Sciatic nerve (tissue), 2 donors: ENCODE results near the gene IGHMBP2. TPM values are rescaled to one million over a fixed set of nuclear protein-coding genes. Genes with fewer than 3 reads are reported as not detected.

Experiments
- ATAC-seq: fragments of 200-7000 bp; cut with Tn5 transposase; one replicate; pipeline ENCODE4 v1.9.1; 2020; ENCODE audit warnings: mild to moderate bottlenecking, moderate library complexity
- DNase-seq: peaks from one replicate; pipeline ENCODE4 v3.0.0-alpha.2; 2020; ENCODE audit warnings: low spot score
- intact Hi-C: fragments of 100-400 bp; cut with DNase I; formaldehyde crosslinking; loops from one replicate; pipeline ENCODE4 v1.14.2; 2022
- total RNA-seq: library from RNA; stranded (reverse); fragmentation: NEBNext Ultra II Directional; extraction: Animal tissue kit (Norgen Biotek cat#: 25700); gene quantifications from one replicate; pipeline ENCODE4 v1.2.1, GENCODE V29; 2021
- donor health status: DM: no; HTN: no; CAD: no.
- donor health status: DM: no; HTN: no; CAD: no.

Gene IGHMBP2
- total RNA-seq, 1 donor from 2014 or later = 27.0 TPM

DNA sequence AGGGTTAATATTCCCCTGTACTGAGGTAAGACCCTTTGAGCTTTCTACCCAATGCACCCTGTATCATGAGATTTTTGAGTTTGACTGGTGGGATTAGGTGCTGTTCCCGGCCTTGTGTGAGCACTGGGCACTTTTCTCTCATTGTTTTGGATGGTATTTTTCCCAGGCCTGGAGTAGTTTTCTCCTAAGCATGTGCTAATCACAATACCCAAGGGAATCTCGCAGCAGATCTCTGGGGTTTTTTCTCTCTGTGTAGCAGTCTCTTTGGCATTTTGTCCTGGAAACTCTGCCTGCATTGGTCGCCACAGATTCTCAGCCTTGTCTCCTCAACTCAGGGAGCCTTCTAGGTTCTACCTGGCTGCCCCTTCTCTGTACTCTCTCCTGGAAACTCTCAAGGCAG, 19.9 kb downstream of the IGHMBP2 start:
- intact Hi-C loops = no loop called here
- ATAC-seq (no peak), DNase-seq (no peak)

DNA sequence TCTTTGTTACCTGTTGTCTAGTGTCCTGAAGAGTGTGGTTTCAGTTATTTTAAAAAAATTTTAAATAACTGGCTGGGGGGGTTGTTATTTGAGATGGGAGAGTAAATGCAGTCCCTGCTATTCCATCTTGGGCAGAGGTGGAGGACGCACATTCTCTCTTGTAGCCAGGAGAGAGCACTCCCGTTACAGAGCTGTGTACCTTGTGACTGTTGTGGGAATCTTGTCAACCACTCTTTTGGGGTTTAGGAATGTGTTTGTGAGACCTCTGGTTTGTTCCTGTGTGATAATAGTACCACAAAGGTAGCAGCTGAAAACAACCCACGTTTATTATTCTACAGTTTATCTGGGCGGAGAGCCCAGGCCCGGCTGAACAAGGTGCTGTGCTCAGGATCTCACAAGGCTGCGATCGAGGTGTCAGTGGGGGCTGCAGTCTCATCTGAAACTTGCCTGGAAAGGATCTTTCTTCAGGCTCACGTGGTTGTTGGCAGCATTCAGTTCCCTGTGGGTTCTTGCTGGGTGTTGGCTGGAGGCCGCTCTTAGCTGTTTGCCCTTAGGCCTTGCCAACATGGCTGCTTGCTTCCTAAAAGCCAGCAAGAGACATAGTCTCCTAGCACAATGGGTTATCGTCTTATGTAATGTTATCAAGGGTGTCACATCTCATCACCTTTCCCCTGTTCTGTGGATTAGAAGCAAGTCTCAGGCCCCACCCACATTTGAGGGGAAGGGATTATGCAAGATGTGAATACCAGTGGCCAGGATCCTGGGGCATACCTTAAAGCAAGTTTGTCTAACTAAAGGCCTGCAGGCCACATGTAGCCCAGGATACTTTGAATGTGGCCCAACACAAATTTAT, 20.6 kb downstream of the IGHMBP2 start:
- intact Hi-C loops = no loop called here
- no peak for DNase-seq
- peak; percentile 24 for ATAC-seq

DNA sequence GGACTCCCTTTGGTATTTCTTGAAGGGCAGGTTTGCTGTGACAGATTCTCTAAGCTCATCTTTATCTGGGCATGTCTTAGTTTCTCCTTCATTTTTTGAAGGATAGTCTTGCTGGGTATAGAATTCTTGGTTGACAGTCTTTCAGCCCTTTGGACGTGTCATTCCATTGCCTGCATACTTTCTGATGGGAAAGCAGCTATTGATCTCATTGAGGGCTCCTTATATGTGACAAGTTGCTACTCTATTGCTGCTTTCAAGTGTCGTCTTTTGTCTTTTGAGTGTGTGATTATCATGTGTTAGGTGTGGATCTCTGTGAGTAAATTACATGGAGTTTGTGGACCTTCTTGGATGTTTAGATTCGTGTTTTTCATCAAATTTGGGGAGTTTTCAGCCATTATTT, 21.9 kb downstream of the IGHMBP2 start:
- ATAC-seq (no peak), DNase-seq (no peak)
- intact Hi-C loops = no loop called here

DNA sequence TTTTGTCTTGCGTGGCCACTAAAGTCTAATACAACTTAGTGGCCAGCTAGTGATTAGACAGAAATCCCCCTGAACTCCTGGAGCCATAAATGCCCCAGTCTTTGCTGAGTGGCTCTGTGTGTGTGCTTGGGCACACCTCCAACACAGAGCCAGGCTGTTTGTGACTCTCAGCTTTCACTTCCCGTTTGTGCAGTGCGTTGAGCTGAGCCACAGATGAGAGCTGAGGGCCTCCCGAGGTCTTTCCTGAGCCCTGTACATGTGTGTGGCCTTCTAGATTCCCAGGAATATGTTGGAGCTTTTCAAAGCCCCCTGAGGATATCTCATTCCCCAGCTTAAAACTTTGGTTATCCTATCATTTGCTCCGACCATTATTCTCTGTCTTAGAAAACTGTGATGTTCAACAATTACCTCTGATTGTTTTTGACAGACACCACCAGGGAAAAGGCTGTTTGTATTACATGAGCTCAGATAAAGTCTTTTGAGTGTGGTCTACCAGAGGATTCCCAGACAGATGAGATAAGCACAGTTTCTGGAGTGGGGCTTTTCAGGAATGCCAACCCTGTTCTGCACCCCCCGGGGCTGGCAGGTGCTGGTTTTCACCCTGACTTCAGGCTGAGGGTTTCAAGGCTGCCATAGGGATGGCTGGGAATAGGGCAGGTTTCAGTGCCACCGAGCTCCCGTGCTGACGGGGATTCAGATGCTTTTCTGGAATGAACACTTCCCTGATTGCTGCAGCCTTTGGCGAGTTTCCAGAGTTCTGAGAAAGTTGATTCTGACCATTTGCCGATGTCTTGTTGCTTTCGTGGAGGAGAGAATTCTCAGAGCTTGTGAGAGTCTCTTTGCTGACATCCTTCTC, 23.8 kb downstream of the IGHMBP2 start:
- DNase-seq (no peak), ATAC-seq (peak; percentile 58)
- intact Hi-C loops = no loop called here

DNA sequence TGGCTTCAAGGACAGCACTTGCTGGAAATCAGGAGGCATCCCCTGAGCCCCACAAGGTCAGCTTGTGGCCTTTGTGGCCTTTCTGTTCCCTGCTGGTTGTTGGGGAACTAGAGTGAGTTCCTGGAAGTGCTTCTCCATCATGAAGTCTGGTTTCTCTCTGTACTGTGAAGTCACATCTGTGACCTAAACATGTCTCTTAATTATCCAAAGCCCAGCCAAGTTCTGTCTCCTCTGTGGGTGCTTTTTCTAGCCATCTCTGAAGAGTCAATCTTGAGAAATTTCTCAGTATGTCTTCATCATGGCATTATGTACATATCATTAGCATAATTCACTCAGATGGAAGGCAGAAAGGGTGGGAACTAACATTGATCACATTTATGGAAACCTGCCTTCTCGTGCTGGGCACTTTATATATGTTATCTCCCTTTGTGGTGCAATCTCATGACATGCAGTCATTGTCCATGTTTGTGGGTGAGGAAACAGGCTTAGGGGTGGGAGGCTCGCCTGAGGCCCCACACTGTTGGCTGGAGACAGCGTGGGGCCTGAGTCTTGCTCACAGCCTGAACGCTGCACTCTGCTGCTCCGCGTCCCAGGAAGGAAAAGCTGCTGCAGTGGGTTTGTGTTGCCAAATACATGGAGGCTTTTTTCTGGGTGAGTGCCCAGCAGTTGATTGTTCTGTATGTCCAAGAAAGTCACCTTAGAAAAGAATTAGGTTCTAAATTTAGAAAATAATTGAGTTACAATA, 24.6 kb downstream of the IGHMBP2 start:
- intact Hi-C loops = no loop called here
- DNase-seq (no peak), ATAC-seq (peak; percentile 27)

DNA sequence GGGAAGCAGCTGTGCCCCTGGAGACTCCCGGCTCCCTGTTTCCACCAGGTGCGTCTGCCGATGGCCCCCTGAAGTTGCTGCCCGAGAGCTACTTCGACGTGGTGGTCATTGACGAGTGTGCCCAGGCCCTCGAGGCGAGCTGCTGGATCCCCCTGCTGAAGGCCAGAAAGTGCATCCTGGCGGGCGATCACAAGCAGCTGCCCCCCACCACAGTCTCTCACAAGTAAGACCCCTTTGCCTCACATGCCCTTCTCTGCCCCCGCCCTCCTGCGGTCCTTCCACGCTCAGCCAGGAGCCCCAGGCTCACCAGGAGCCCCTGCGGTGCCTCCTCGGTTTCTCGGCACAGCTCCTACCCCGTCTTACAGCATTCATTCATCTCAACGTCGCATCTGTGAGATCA, 25.4 kb downstream of the IGHMBP2 start:
- ATAC-seq (no peak), DNase-seq (no peak)
- intact Hi-C loops = no loop called here

DNA sequence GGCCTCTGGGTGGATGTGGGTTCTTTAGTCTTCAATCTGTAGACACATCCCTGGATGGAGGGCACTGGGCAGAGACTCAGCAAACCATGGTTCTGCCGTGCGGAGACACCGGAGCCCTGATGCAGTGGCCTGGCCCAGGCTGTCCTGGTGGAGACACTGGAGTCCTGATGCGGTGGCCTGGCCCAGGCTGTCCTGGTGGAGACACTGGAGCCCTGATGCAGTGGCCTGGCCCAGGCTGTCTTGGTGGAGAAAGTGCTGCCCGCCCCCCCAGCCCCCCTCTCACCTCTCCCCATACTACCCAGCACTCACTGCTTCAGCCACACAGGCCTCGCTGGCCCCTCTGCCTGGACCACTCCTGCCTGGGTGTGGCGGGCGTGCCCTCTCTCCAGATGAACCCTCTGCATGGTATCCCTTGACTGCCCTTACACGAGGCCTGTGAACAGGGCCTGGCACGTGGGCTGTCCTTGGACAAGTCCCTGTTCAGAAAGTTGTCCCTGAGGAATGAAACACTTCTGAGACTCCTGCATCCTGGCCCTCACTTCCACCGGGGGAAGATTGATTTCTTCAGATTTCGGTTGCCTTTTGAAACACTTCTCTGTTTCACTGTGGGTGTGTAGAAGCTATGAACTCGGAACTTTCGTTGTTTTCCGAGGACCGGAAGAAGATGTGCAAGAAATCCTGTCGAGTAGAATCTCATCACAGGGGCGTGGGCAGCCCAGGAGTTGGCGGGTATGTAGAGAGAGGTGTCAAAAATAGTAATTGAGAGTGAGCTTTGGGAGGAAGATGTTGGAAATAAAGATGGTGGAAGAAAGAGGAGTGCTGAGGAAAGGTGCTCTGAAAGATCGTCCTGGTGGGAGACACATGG, 26.2 kb downstream of the IGHMBP2 start:
- intact Hi-C loops = no loop called here
- ATAC-seq = no peak
- DNase-seq = no peak

DNA sequence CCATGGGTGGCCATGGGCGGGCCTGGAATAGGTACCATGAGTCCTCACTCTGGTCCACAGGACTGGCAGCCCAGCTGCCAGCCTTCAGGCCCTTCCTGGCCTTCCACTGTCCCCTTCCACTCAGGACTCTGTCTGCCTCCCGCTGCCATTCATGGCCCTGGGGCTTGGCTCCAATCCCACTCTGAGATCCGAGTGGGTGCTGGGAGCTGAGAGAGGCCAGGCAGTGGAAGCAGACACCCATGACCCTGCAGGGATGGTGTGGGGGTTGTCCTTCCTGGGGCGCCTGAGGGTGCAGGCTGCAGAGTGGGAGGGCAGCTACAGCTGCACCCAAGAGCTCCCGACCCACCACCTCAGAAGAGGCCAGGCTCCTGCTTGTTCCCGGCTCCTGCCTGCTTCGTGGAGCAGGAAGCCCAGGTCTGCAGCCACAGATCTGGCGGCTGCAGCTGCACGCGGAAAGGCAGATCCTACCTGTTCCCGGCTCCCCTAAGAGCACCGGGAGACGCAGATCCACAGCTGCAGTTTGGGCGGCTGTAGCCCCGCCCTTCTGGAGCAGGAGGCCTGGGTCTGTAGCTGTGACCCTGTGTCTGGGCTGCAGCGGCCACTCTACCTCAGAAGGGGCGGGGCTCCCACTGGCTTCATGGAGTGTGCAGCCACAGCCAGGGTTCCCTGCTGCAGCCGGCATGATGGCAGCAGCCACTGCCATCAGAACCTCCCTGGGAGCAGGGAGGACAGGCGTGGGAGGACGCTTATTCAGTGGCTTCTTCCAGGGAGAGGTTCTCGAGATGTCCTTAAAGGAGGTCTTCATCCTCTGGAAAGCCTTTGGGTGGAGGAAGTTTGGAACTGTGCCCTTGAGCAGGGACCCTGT, 27.5 kb downstream of the IGHMBP2 start:
- ATAC-seq (no peak), DNase-seq (no peak)
- intact Hi-C loops = no loop called here

DNA sequence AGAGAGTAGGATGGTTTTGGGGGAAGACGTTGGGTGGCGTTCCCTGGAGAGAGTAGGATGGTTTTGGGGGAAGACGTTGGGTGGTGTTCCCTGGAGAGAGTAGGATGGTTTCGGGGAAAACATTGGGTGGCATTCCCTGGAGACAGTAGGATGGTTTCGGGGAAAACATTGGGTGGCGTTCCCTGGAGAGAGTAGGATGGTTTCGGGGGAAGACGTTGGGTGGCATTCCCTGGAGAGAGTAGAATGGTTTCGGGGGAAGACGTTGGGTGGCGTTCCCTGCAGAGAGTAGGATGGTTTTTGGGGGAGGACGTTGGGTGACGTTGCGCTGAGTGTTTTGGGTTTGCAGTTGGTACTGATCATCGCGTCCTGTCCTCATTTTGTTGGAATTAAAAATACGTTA, 28.2 kb downstream of the IGHMBP2 start:
- intact Hi-C loops = no loop called here
- DNase-seq (no peak), ATAC-seq (no peak)

DNA sequence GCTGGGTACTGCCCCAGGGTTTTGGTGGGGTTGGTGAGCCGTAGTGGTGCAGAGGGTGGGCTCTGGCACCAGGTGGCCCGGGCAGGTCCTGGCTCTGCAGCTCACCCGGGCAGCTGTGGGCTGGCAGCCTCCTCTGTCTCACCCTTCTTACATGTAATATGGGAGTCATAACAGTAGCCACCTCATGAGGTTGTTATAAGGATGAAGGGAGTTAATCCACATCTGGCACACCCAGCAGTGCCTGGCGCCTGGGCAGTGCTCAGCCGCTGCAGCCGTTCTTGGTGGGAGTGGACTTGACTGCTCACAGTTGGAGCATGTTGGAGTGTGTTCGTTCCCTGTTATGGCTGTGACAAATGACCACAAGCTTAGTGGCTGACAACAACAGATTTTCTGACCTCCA, 28.7 kb downstream of the IGHMBP2 start:
- no peak for DNase-seq
- ATAC-seq = no peak
- intact Hi-C loops = no loop called here

DNA sequence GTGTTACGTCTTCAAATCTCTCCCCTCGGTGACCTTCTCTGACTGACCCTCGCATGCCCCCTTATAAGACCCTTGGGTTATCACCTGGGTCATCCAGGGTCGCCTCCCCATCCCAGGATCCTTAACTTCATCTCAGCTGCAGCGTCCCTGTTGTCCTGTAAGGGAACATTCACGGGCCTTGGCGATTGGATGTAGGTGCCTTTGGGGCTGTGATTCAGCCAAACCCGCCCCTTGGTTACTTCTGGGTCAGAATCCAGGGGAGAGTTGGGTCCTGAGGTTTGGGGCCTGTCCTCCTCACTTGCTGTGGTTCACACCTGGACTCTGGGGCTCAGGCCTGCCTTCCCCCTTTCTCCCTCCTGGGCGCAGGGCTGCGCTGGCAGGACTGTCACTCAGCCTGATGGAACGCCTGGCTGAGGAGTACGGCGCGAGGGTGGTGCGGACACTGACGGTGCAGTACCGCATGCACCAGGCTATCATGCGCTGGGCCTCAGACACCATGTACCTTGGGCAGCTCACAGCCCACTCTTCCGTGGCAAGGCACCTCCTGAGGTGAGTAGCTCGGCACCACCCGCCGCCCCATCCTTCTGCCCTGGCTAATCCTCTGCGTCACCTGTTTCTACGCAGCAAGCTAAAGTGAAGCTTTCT, 29.4 kb downstream of the IGHMBP2 start:
- DNase-seq (no peak), ATAC-seq (no peak)
- intact Hi-C loops = no loop called here

DNA sequence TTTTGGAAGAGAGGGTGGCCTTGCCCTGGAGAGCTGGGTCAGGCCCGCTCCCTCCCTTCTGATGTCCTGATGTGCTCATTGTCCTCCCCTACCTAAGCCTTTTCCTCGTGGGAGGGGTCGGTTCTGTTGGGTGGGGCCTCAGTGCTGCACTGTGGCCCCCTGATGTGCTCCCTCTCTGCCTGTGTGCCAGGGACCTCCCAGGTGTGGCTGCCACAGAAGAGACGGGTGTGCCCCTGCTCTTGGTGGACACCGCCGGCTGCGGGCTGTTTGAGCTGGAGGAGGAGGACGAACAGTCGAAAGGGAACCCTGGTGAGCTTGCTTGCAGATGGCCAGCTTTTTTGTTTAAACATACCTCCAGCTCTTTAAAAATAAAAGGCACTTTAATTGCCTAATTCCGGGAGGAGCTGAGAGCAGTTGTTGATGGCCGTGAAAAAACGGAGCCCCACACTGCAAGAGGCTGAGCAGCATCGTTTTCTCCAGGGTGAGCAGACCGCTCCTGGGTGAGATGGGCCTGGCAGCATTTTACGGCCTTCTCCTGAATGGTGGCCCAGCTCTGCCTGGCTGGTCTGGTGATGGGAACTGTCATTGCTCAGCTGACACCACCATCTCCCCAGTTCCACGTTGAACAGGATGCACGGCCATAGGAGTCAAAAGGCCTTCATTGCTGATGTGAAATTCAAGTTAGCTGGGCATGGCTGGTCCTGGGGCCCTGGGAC, 30.1 kb downstream of the IGHMBP2 start:
- intact Hi-C loops = no loop called here
- ATAC-seq = no peak
- DNase-seq = no peak

DNA sequence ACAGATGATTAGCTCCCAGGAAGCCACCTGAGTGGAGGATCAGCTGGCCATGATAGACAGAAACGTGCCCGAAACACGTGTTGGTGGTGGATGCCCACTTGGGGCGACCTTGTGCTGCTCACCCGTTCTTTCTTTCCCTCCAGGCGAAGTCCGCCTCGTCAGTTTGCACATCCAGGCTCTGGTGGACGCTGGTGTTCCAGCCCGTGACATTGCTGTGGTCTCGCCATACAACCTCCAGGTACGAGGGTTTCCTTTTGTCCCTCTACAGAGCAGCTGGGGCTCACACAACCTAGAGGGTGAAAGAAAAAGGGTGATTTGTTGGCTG, 30.6 kb downstream of the IGHMBP2 start:
- DNase-seq = no peak
- no peak for ATAC-seq
- intact Hi-C loops = no loop called here

DNA sequence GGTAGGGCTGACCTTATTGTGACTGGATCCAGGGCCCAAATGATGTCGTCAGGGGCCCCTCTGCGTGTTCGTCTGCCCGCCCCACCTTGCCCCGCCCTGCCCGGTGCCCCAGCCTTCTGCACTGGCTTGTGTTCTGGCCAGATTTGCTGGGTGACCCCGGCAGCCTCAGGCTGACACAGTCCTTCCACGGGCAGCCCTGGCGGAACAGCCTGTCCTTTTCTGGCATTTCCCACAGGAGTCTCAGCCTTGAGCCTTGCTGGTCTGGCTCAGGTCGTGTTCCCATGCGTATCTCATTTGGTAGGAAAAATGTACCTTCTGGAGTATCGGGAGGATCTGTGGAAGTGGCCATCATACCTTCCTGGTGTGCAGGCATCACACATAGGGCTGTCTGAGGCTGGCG, 31.0 kb downstream of the IGHMBP2 start:
- ATAC-seq = no peak

DNA sequence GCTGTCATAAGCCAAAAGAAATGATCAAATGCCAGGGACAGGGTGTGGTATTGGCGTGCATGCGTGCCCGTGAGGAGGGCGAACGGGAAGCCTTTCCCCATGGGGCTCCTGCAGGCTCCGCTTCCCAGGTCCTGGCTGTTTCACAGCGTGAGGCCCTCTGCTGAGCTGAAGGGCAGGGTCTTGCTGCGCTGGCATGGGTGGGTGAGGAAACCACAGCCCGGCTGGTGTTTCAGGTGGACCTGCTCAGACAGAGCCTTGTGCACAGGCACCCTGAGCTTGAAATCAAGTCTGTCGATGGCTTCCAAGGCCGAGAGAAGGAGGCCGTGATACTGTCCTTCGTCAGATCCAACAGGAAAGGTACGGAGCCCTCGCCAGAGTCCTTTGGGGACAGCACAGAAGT, 31.4 kb downstream of the IGHMBP2 start:
- DNase-seq (no peak), ATAC-seq (no peak)
- intact Hi-C loops = no loop called here

More for the DNA sequence above, 31.0 kb downstream of the IGHMBP2 start:
- no peak for DNase-seq
- intact Hi-C loops = no loop called here

DNA sequence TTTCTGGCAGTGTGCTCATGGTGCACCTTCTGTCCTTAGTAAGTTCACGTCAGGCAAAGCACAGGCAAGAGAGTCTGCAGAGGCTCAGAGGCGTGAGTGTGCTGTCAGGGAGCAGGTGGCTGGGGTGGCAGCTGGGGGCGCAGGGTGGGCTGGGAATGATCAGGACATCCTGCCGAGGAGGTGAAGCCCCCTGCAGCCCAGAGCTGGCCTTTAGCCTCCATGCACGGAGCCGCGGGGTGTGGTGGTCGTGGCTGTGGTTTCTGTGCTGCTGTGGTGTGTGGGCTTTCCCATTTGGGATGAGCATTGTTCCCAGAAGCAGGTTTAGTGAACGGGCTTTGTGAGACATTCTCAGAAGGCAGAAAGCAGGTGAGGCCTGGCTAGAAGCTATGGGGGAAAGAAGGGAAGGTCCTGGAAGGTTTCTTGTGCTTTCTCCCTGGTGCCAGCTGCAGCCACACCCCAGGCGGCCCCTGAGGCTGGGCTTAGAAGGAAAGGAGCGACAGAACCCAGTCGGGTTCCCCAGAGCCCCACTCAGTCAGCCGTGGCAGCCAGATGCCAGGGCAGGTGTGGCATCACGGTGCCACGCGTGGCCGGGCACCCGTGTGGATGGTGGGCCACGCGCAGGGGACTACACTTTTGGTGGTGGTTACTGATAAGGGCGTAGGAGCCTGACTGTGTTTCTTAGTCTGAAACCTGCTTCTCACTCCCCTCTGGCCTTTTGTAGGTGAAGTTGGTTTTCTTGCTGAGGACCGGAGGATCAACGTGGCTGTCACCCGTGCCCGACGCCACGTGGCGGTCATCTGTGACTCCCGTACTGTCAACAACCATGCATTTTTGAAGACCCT, 32.0 kb downstream of the IGHMBP2 start:
- no peak for DNase-seq
- intact Hi-C loops = no loop called here

More for the DNA sequence above, 32.0 kb downstream of the IGHMBP2 start:
- ATAC-seq = no peak
